Endothelial cell of umbilical vein (primary cell): ENCODE data around the gene PLEKHA6. TPM values are rescaled to one million over a fixed set of nuclear protein-coding genes. Genes with fewer than 3 reads are reported as not detected.

Experiments
- BruUV-seq: library from RNA; stranded (reverse); fragments of 400-500 nt; replicated peaks from 2 replicates; lab custom pipeline; 2021; lab: Mats Ljungman, UMichigan
- CTCF ChIA-PET: fragments of 300-600, 350-600 bp; sonication (Branson Sonifier 250); formaldehyde crosslinking; loops from one replicate; lab custom pipeline; 2021; ENCODE audit warnings: antibody characterized with exemption, inconsistent platforms; lab: Charles Lee
- POLR2A ChIA-PET: fragments of 300-600, 350-600 bp; sonication (Branson Sonifier 250); formaldehyde crosslinking; loops from one replicate; lab custom pipeline; 2021; ENCODE audit warnings: antibody characterized with exemption, inconsistent platforms; lab: Charles Lee
- DNase-seq: peaks from one replicate; pipeline ENCODE4 v3.0.0-alpha.2; 2011; ENCODE audit warnings: low read depth, low spot score
- FAIRE-seq: peaks from 2 replicates; lab custom pipeline; 2011; peaks lifted over from hg19 to GRCh38; lab: Jason Lieb, UNC
- H2AFZ ChIP-seq: 2 replicates; pipeline ENCODE4 v1.6.0; 2012; ENCODE audit warnings: low read depth, low read length, control low read depth, inconsistent platforms
- H3K27ac ChIP-seq: 2 replicates; pipeline ENCODE4 v1.5.1; 2011; ENCODE audit warnings: low read depth, mild to moderate bottlenecking, control low read depth, low read length, moderate library complexity; ENCODE audit not compliant: insufficient read depth
- H3K27me3 ChIP-seq, 2 experiments: 2 replicates each; pipeline versions ENCODE4 v1.6.0 to v1.6.1; 2011; ENCODE audit warnings: low read length in 2 of 2, mixed read lengths in 1 of 2; ENCODE audit not compliant: control insufficient read depth in 2 of 2, insufficient read depth in 2 of 2
- H3K36me3 ChIP-seq, 2 experiments: 2 replicates in 1 of 2; 3 replicates in 1 of 2; pipeline ENCODE4 v1.5.1; 2011; ENCODE audit warnings: low read length in 2 of 2, mild to moderate bottlenecking in 1 of 2, moderate library complexity in 1 of 2; ENCODE audit not compliant: control insufficient read depth in 2 of 2, insufficient read depth in 2 of 2; ENCODE audit errors: extremely low read depth in 1 of 2
- H3K4me1 ChIP-seq: 3 replicates; pipeline ENCODE4 v1.5.1; 2011; ENCODE audit warnings: mild to moderate bottlenecking, low read length; ENCODE audit not compliant: control insufficient read depth, insufficient read depth; ENCODE audit errors: extremely low read depth
- H3K4me2 ChIP-seq: 2 replicates; pipeline ENCODE4 v1.6.1; 2011; ENCODE audit warnings: low read length, control low read depth, mixed read lengths; ENCODE audit not compliant: insufficient read depth
- H3K4me3 ChIP-seq, 3 experiments: fragments of 200-600 bp in 1 of 3; sonication (generic), shearing (Covaris generic) in 1 of 3; replicated peaks in 1 of 3; 2 replicates each; pipeline ENCODE4 v1.5.1; 2011 to 2016; ENCODE audit warnings: control low read depth in 3 of 3, low read length in 3 of 3, mild to moderate bottlenecking in 2 of 3, inconsistent platforms in 1 of 3, low read depth in 1 of 3, moderate library complexity in 1 of 3; ENCODE audit not compliant: insufficient read depth in 1 of 3
- H3K79me2 ChIP-seq: 2 replicates; pipeline ENCODE4 v1.6.0; 2012; ENCODE audit warnings: low read length, inconsistent platforms; ENCODE audit not compliant: control insufficient read depth, insufficient read depth
- H3K9ac ChIP-seq: replicated peaks from 2 replicates; pipeline ENCODE3; 2011; ENCODE audit warnings: low read length, control low read depth; ENCODE audit not compliant: insufficient read depth; ENCODE audit errors: extremely low read depth
- H3K9me1 ChIP-seq: replicated peaks from 3 replicates; pipeline ENCODE4 v1.6.0; 2011; ENCODE audit warnings: mild to moderate bottlenecking, low read length; ENCODE audit not compliant: control insufficient read depth, insufficient read depth; ENCODE audit errors: extremely low read depth
- H3K9me3 ChIP-seq: replicated peaks from 2 replicates; pipeline ENCODE4 v1.5.1; 2012; ENCODE audit warnings: low read length, inconsistent platforms; ENCODE audit not compliant: control insufficient read depth, insufficient read depth
- H4K20me1 ChIP-seq: replicated peaks from 2 replicates; pipeline ENCODE3; 2011; ENCODE audit warnings: mild to moderate bottlenecking, low read length; ENCODE audit not compliant: control insufficient read depth, insufficient read depth; ENCODE audit errors: extremely low read depth
- CTCF ChIP-seq, 2 donors: IDR thresholded peaks; 1 replicate in 1 of 2; 2 replicates in 1 of 2; pipeline ENCODE4 v1.5.1; 2011; ENCODE audit warnings: low read length in 2 of 2, mild to moderate bottlenecking in 2 of 2, moderate library complexity in 2 of 2, control low read depth in 1 of 2, inconsistent platforms in 1 of 2, low read depth in 1 of 2; ENCODE audit not compliant: insufficient read depth in 1 of 2; ENCODE audit errors: extremely low read depth in 1 of 2
- EZH2 ChIP-seq: IDR thresholded peaks from 2 replicates; pipeline ENCODE4 v1.6.1; 2012; ENCODE audit warnings: borderline replicate concordance, low read depth, mild to moderate bottlenecking, moderate library complexity, low read length, inconsistent platforms; ENCODE audit not compliant: severe bottlenecking
- FOS ChIP-seq: IDR thresholded peaks from 2 replicates; pipeline ENCODE4 v1.6.1; 2011; ENCODE audit warnings: mild to moderate bottlenecking, low read length, moderate library complexity, borderline replicate concordance; ENCODE audit not compliant: insufficient read depth
- GATA2 ChIP-seq: IDR thresholded peaks from 2 replicates; pipeline ENCODE4 v1.7.0; 2011; ENCODE audit warnings: low read depth, mild to moderate bottlenecking, moderate library complexity, mixed read lengths, low read length; ENCODE audit not compliant: insufficient read length, insufficient read depth
- JUN ChIP-seq: IDR thresholded peaks from 2 replicates; pipeline ENCODE4 v1.6.1; 2011; ENCODE audit warnings: borderline replicate concordance, low read depth; ENCODE audit not compliant: insufficient read length, insufficient read depth
- MYC ChIP-seq: IDR thresholded peaks from one replicate; pipeline ENCODE4 v1.6.1; 2011; ENCODE audit warnings: mild to moderate bottlenecking, low read depth, low read length
- POLR2A ChIP-seq: IDR thresholded peaks from 2 replicates; pipeline ENCODE4 v1.6.1; 2012; ENCODE audit warnings: low read depth, mild to moderate bottlenecking, control low read depth, low read length
- POLR2AphosphoS5 ChIP-seq: IDR thresholded peaks from 2 replicates; pipeline ENCODE4 v1.6.1; 2012; ENCODE audit warnings: low read depth, mild to moderate bottlenecking, control low read depth, low read length, moderate library complexity; ENCODE audit not compliant: insufficient read depth
- dilution Hi-C: fragments of 300-500 bp; cut with MboI; formaldehyde crosslinking; loops from one replicate; pipeline ENCODE4 v1.15.0; 2019; ENCODE audit warnings: low sequenced_read_pairs; ENCODE audit not compliant: extremely low pct_ligation_motif_present
- intact Hi-C: fragments of 100-400 bp; cut with micrococcal nuclease; formaldehyde crosslinking; loops from one replicate; pipeline ENCODE4 v1.10.0; 2022
- polyA plus RNA-seq, 4 experiments: library from polyadenylated mRNA; depleted of rRNA in 3 of 4; stranded (reverse) in 3 of 4; unstranded in 1 of 4; fragments of >200 nt; gene quantifications; 2 replicates each; pipeline versions ENCODE4 v1.2.1 to v1.2.3, GENCODE V29; 2011 to 2012; ENCODE audit warnings: missing spikeins in 1 of 4
- total RNA-seq: library from RNA; stranded (reverse); gene quantifications from 2 replicates; pipeline ENCODE4 v1.2.3, GENCODE V29; 2021
- TF ChIP-seq, protein P1 (sequence below): IDR thresholded peaks from 2 replicates; pipeline ENCODE4 v1.6.1; 2011; ENCODE audit not compliant: insufficient read depth, insufficient read length

PLEKHA6 gene
- total and polyA plus RNA-seq, 2 donors (not counting 3 experiments of a cell fraction or from before 2014, with no cell fraction given): 2.1 to 15.0 TPM

- no peak for TF ChIP-seq POLR2A
- no peak for TF ChIP-seq CTCF (IDR thresholded peaks at IDR 0.05; ENCODE audit: extremely low read depth in 1 of 2, insufficient read depth in 1 of 2, low read depth in 1 of 2, low read length in 2 of 2)
- no peak for TF ChIP-seq EZH2
- TF ChIP-seq POLR2AphosphoS5: no peak
- TF ChIP-seq, protein P1, sequence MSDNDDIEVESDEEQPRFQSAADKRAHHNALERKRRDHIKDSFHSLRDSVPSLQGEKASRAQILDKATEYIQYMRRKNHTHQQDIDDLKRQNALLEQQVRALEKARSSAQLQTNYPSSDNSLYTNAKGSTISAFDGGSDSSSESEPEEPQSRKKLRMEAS: no peak
- TF ChIP-seq MYC: no peak
- no peak for TF ChIP-seq FOS
- TF ChIP-seq GATA2: no peak
- TF ChIP-seq JUN: no peak
Measured at GRCh38 chr1:204275695-204276370, 83.9 kb downstream of the PLEKHA6 start.

More at GRCh38 chr1:204275695-204276370, 83.9 kb downstream of the PLEKHA6 start:
- intact Hi-C loops (no loop called here), dilution Hi-C loops (no loop called here)
- H2AFZ ChIP-seq: no peak overlapping the region
- H3K9me1 ChIP-seq: no peaks in the 10 kb centered on the region
- FAIRE-seq (no peak), DNase-seq (no peak)
- no peaks in the 10 kb centered on the region for H3K79me2 ChIP-seq
- no peaks in the 10 kb centered on the region for H3K27me3 ChIP-seq
- no peak overlapping the region for H3K9ac ChIP-seq
- H3K4me2 ChIP-seq: no peak overlapping the region
- H3K9me3 ChIP-seq: no peaks in the 10 kb centered on the region
- H3K4me3 ChIP-seq: no peak overlapping the region
- no peak overlapping the region for H3K27ac ChIP-seq
- ChIA-PET CTCF (interaction anchor here (1.0 to 2.0 kb wide), 2 partner anchors 9 to 87 kb away, joined by 3 to 4 read pairs; no protein-coding TSS in a partner anchor), POLR2A (no interaction called here)
- no peaks in the 10 kb centered on the region for H3K4me1 ChIP-seq
- no peaks in the 10 kb centered on the region for H3K36me3 ChIP-seq
- H4K20me1 ChIP-seq: no peaks in the 10 kb centered on the region
- BruUV-seq: no TSS peak
